Adrenal gland (tissue), 12 donors: ENCODE measurements around the gene PDPN. TPM values are rescaled to one million over a fixed set of nuclear protein-coding genes. Genes with fewer than 3 reads are reported as not detected.
"Not testable (repeated sequence)": the region's sequence is repeated elsewhere in the genome, so short reads cannot be mapped to it uniquely, and the experiment has no call there.

ENCODE experiments used
- DNase-seq, 7 donors: peaks; one replicate each; pipeline ENCODE4 v3.0.0-alpha.2; 2019 to 2020
- H3K27ac ChIP-seq, 5 donors: fragments of 200-600 bp; sonication (generic) in 4 of 5; 1 replicate in 3 of 5; 2 replicates in 2 of 5; pipeline versions ENCODE4 v1.5.1 to v1.8.0; 2016 to 2020; ENCODE audit warnings: mild to moderate bottlenecking in 1 of 5
- H3K27me3 ChIP-seq: fragments of 200-600 bp; 2 replicates; pipeline ENCODE4 v1.8.0; 2021
- H3K36me3 ChIP-seq, 2 donors: fragments of 200-600 bp; replicated peaks in 1 of 2; 1 replicate in 1 of 2; 2 replicates in 1 of 2; pipeline versions ENCODE4 v1.5.1 to v1.8.0; 2018 to 2022
- H3K4me1 ChIP-seq, 2 donors: fragments of 200-600 bp; replicated peaks in 1 of 2; 1 replicate in 1 of 2; 2 replicates in 1 of 2; pipeline versions ENCODE4 v1.5.1 to v1.8.0; 2018 to 2021
- H3K4me3 ChIP-seq, 4 donors: fragments of 200-600 bp; sonication (generic) in 3 of 4; one replicate each; pipeline ENCODE4 v1.5.1; 2016 to 2018
- H3K9me3 ChIP-seq, 3 donors: fragments of 200-600 bp; sonication (generic) in 1 of 3; replicated peaks in 1 of 3; 1 replicate in 2 of 3; 2 replicates in 1 of 3; pipeline versions ENCODE4 v1.5.1 to v1.8.0; 2016 to 2021
- CTCF ChIP-seq, 6 experiments: fragments of 450-650 bp in 4 of 6; fragments of 200-600 bp in 2 of 6; sonication (generic) in 1 of 6; IDR thresholded peaks; 1 replicate in 5 of 6; 2 replicates in 1 of 6; pipeline versions ENCODE4 v1.5.1 to v1.8.0; 2016 to 2021; ENCODE audit warnings: antibody characterized with exemption in 6 of 6, mild to moderate bottlenecking in 2 of 6, moderate library complexity in 1 of 6
- POLR2A ChIP-seq, 2 donors: fragments of 450-650 bp; IDR thresholded peaks; one replicate each; pipeline ENCODE4 v1.6.1; 2017; ENCODE audit warnings: antibody characterized with exemption in 2 of 2, mild to moderate bottlenecking in 2 of 2, moderate library complexity in 1 of 2
- WGBS, 4 donors: extraction: QIAGEN DNeasy Blood & Tissue Kit in 2 of 4; methylation state at CpG; one replicate each; pipeline versions ENCODE4 v1.1.5 to v1.1.7; 2013 to 2017; 5-methylcytosine and 5-hydroxymethylcytosine counted together
- intact Hi-C, 2 donors: fragments of 100-400 bp; cut with DNase I; formaldehyde crosslinking; loops; one replicate each; pipeline versions ENCODE4 v1.14.1 to v1.15.0; 2022 to 2023
- polyA plus RNA-seq, 3 donors: library from polyadenylated mRNA; stranded (reverse); fragments of 200-250 nt in 2 of 3; fragments of 350-450 nt in 1 of 3; fragmentation: Illumina TruSeq in 1 of 3; extraction: RNeasy Lipid Tissue Mini Kit (QIAGEN cat#74804) in 1 of 3; gene quantifications; one replicate each; pipeline ENCODE4 v1.2.3, GENCODE V29; 2013 to 2014
- total RNA-seq, 9 donors: library from RNA; depleted of rRNA in 4 of 9; stranded (reverse); fragments of >200 nt in 4 of 9; fragments of 120-200 nt in 1 of 9; fragmentation: NEBNext Ultra II Directional in 1 of 9; extraction: Animal tissue kit (Norgen Biotek cat#: 25700) in 1 of 9; gene quantifications; one replicate each; pipeline versions ENCODE4 v1.1.0 to v1.2.4, GENCODE V29; 2013 to 2023
- donor health status: healthy with polysubstance abuse.
- donor health status: Bipolar disorder and iron deficiency.
- donor health status: DM: yes; HTN: yes; CAD: no.
- donor health status: DM: no; HTN: no; CAD: no.
- donor health status: DM: no; HTN: no; CAD: no.
- donor health status: DM: yes; HTN: yes; CAD: no.

The PDPN gene
- total and polyA plus RNA-seq, 12 donors: 1.2 to 13.8 (median 5.6) TPM

- 80 to 94% (median 85%) methylated on average over 6 of the region's 6 CpGs for WGBS, 4 donors
- TF ChIP-seq POLR2A (IDR thresholded peaks at IDR 0.05): no peak
- TF ChIP-seq CTCF (IDR thresholded peaks at IDR 0.05): no peak
- H3K4me1 ChIP-seq: no peaks in the 10 kb centered on the region
These were observed 23.1 kb upstream of the PDPN start for GRCh38 chr1:13560541-13560940.

GRCh38 chr1:13562981-13563380 is 20.7 kb upstream of the PDPN start:
- intact Hi-C loops, H3K9me3 ChIP-seq, H3K27me3 ChIP-seq, H3K27ac ChIP-seq, DNase-seq, H3K4me3 ChIP-seq, H3K4me1 ChIP-seq, H3K36me3 ChIP-seq: not testable (repeated sequence)
- WGBS, 4 donors: 86 to 95% (median 94%) methylated on average over 3 to 11 of the region's 11 CpGs

More at GRCh38 chr1:13560541-13560940, 23.1 kb upstream of the PDPN start:
- intact Hi-C loops: no loop called here
- Histone ChIP-seq H3K36me3 (no peaks in the 10 kb centered on the region), H3K4me3 (no peak overlapping the region), H3K27ac (no peak overlapping the region), H3K27me3 (no peaks in the 10 kb centered on the region), H3K9me3 (no peaks in the 10 kb centered on the region)
- DNase-seq: no peak

GRCh38 chr1:13564073-13564472 is 19.6 kb upstream of the PDPN start:
- H3K27ac ChIP-seq: no peak overlapping the region
- H3K4me1 ChIP-seq: no peaks in the 10 kb centered on the region
- 76 to 90% (median 83%) methylated on average over 5 of the region's 5 CpGs for WGBS, 4 donors
- H3K36me3 ChIP-seq: no peaks in the 10 kb centered on the region
- no peaks in the 10 kb centered on the region for H3K9me3 ChIP-seq
- DNase-seq: no peak
- H3K27me3 ChIP-seq: no peaks in the 10 kb centered on the region
- intact Hi-C loops: no loop called here
- TF ChIP-seq POLR2A (IDR thresholded peaks at IDR 0.05): no peak
- TF ChIP-seq CTCF (IDR thresholded peaks at IDR 0.05): no peak
- no peak overlapping the region for H3K4me3 ChIP-seq

- H3K4me3 ChIP-seq, intact Hi-C loops, H3K9me3 ChIP-seq, DNase-seq, H3K27ac ChIP-seq, H3K36me3 ChIP-seq, H3K4me1 ChIP-seq: not testable (repeated sequence)
- peaks cover 10% of the 10 kb centered on the region for H3K27me3 ChIP-seq
- 55 to 69% (median 63%) methylated on average over 7 of the region's 7 CpGs for WGBS, 4 donors
These were observed 13.2 kb upstream of the PDPN start for GRCh38 chr1:13570435-13570834.

GRCh38 chr1:13570924-13571323 is 12.7 kb upstream of the PDPN start:
- peaks cover 10% of the 10 kb centered on the region for H3K27me3 ChIP-seq
- no peaks in the 10 kb centered on the region for H3K9me3 ChIP-seq
- no peaks in the 10 kb centered on the region for H3K4me1 ChIP-seq
- intact Hi-C loops: no loop called here
- no peak overlapping the region for H3K27ac ChIP-seq
- 66 to 70% (median 68%) methylated on average over 5 of the region's 5 CpGs for WGBS, 4 donors
- TF ChIP-seq POLR2A (IDR thresholded peaks at IDR 0.05) (no peak), CTCF (IDR thresholded peaks at IDR 0.05) (peak; percentile 21 to 53 (median 40))
- DNase-seq: peak in 1 of 7 donors; percentile 13
- H3K36me3 ChIP-seq: no peaks in the 10 kb centered on the region
- no peak overlapping the region for H3K4me3 ChIP-seq
